Nephron (organoid): ENCODE measurements around the gene ZER1.
"Not testable (repeated sequence)": the region's sequence is repeated elsewhere in the genome, so short reads cannot be mapped to it uniquely, and the experiment has no call there.

ENCODE experiments used
- H3K27ac Mint-ChIP-seq, 3 experiments: 2 replicates each; pipeline ENCODE4 v1.8.0; 2020; ENCODE audit warnings: mixed read lengths in 3 of 3, mild to moderate bottlenecking in 2 of 3, moderate library complexity in 1 of 3
- H3K27me3 Mint-ChIP-seq: 2 replicates; pipeline ENCODE4 v1.8.0; 2021; ENCODE audit warnings: low read depth, mild to moderate bottlenecking, moderate library complexity, mixed read lengths
- H3K36me3 Mint-ChIP-seq: 2 replicates; pipeline ENCODE4 v1.8.0; 2020; ENCODE audit warnings: low read depth, mixed read lengths
- H3K4me1 Mint-ChIP-seq: 2 replicates; pipeline ENCODE4 v1.8.0; 2020; ENCODE audit warnings: mixed read lengths
- H3K4me3 Mint-ChIP-seq, 3 experiments: 2 replicates each; pipeline ENCODE4 v1.8.0; 2020; ENCODE audit warnings: mild to moderate bottlenecking in 3 of 3, mixed read lengths in 3 of 3, moderate library complexity in 2 of 3
- H3K9me3 Mint-ChIP-seq: 2 replicates; pipeline ENCODE4 v1.8.0; 2020; ENCODE audit warnings: mixed read lengths
- TF ChIP-seq, protein P1 (sequence below), 3 experiments: fragments of 200-600 bp; sonication (generic); IDR thresholded peaks; one replicate each; pipeline ENCODE4 v1.5.0; 2021; ENCODE audit warnings: antibody characterized with exemption in 3 of 3; ENCODE audit not compliant: unreplicated experiment in 3 of 3

Gene ZER1

GRCh38 chr9:128704356-128704670 is 67.4 kb downstream of the ZER1 start:
- Mint-ChIP-seq H3K27ac (no peak overlapping the region), H3K27me3 (no peaks in the 10 kb centered on the region), H3K4me3 (peak overlapping the region; percentile 60 to 69 (median 67)), H3K36me3 (no peaks in the 10 kb centered on the region), H3K4me1 (peaks cover 5% of the 10 kb centered on the region), H3K9me3 (no peaks in the 10 kb centered on the region)
- TF ChIP-seq, protein P1, sequence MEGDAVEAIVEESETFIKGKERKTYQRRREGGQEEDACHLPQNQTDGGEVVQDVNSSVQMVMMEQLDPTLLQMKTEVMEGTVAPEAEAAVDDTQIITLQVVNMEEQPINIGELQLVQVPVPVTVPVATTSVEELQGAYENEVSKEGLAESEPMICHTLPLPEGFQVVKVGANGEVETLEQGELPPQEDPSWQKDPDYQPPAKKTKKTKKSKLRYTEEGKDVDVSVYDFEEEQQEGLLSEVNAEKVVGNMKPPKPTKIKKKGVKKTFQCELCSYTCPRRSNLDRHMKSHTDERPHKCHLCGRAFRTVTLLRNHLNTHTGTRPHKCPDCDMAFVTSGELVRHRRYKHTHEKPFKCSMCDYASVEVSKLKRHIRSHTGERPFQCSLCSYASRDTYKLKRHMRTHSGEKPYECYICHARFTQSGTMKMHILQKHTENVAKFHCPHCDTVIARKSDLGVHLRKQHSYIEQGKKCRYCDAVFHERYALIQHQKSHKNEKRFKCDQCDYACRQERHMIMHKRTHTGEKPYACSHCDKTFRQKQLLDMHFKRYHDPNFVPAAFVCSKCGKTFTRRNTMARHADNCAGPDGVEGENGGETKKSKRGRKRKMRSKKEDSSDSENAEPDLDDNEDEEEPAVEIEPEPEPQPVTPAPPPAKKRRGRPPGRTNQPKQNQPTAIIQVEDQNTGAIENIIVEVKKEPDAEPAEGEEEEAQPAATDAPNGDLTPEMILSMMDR (IDR thresholded peaks at IDR 0.05; ENCODE audit: unreplicated experiment in 3 of 3): no peak

GRCh38 chr9:128703616-128704355 is 67.9 kb downstream of the ZER1 start:
- TF ChIP-seq, protein P1 (IDR thresholded peaks at IDR 0.05; ENCODE audit: unreplicated experiment in 3 of 3): no peak
- Mint-ChIP-seq H3K4me3 (peak overlapping the region; percentile 77 to 83 (median 81)), H3K27ac (no peak overlapping the region), H3K4me1 (peaks cover 5% of the 10 kb centered on the region), H3K27me3 (no peaks in the 10 kb centered on the region), H3K36me3 (no peaks in the 10 kb centered on the region), H3K9me3 (no peaks in the 10 kb centered on the region)

GRCh38 chr9:128702949-128703615 is 68.6 kb downstream of the ZER1 start:
- no peaks in the 10 kb centered on the region for H3K36me3 Mint-ChIP-seq

GRCh38 chr9:128702445-128702948 is 69.2 kb downstream of the ZER1 start, which contains the start of gene PKN3:
Gene PKN3 (plus strand): TSS chr9:128702503. CDS start chr9:128702916, 413 bp downstream.
- H3K9me3 Mint-ChIP-seq: no peaks in the 10 kb centered on the region
- no peaks in the 10 kb centered on the region for H3K27me3 Mint-ChIP-seq
- H3K4me1 Mint-ChIP-seq: peaks cover 5% of the 10 kb centered on the region

More at GRCh38 chr9:128702949-128703615, 68.6 kb downstream of the ZER1 start:
- H3K4me1 Mint-ChIP-seq: peaks cover 5% of the 10 kb centered on the region
- H3K9me3 Mint-ChIP-seq: no peaks in the 10 kb centered on the region
- no peaks in the 10 kb centered on the region for H3K27me3 Mint-ChIP-seq
- TF ChIP-seq, protein P1 (IDR thresholded peaks at IDR 0.05; ENCODE audit: unreplicated experiment in 3 of 3): no peak
- peak overlapping the region; percentile 77 to 83 (median 81) for H3K4me3 Mint-ChIP-seq
- no peak overlapping the region for H3K27ac Mint-ChIP-seq

GRCh38 chr9:128701227-128701854 is 70.4 kb downstream of the ZER1 start:
- Mint-ChIP-seq H3K4me1 (peaks cover 5% of the 10 kb centered on the region), H3K27ac (peak overlapping the region in 2 of 3 experiments; percentile 54 to 57)

More at GRCh38 chr9:128702445-128702948, 69.2 kb downstream of the ZER1 start, which contains the start of gene PKN3:
- H3K36me3 Mint-ChIP-seq: peaks cover under 1% of the 10 kb centered on the region
- peak within 1 kb of the TSS; percentile 83 to 91 (median 86) for H3K4me3 Mint-ChIP-seq
- TF ChIP-seq, protein P1 (IDR thresholded peaks at IDR 0.05; ENCODE audit: unreplicated experiment in 3 of 3): peak; percentile 86 to 98 (median 87)
- H3K27ac Mint-ChIP-seq: peak within 1 kb of the TSS in 2 of 3 experiments; percentile 40 to 54

DNA sequence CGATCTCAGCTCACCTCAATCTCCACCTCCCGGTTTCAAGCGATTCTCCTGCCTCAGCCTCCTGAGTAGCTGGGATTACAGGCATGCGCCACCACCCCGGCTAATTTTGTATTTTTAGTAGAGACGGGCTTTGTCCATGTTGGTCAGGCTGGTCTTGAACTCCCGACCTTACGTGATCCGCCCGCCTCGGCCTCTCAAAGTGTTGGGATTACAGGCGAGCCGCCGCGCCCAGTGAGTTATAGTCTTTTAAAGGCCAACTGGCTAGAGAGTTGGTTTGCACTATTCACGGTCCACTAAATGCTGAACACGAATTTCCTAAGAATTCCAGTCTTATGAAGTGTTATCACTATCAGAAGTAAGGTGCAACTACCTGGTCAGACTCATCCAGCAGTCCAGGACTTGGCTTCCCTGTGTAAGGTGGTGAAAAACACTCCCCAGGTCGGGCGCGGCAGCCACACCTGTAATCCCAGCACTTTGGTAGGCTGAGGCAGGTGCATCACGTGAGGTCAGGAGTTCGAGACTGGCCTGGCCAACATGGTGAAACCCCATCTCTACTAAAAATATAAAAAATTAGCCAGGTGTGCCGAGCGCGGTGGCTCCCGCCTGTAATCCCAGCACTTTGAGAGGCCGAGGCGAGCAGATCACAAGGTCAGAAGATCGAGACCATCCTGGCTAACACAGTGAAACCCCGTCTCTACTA is 72.5 kb downstream of the ZER1 start:
- not testable (repeated sequence) for H3K9me3 Mint-ChIP-seq, H3K4me1 Mint-ChIP-seq, H3K27me3 Mint-ChIP-seq, H3K27ac Mint-ChIP-seq, H3K4me3 Mint-ChIP-seq
- peaks cover 25% of the 10 kb centered on the region for H3K36me3 Mint-ChIP-seq

More at GRCh38 chr9:128701227-128701854, 70.4 kb downstream of the ZER1 start:
- no peaks in the 10 kb centered on the region for H3K9me3 Mint-ChIP-seq
- peak overlapping the region; percentile 68 to 83 (median 71) for H3K4me3 Mint-ChIP-seq
- TF ChIP-seq, protein P1 (IDR thresholded peaks at IDR 0.05; ENCODE audit: unreplicated experiment in 3 of 3): no peak
- H3K27me3 Mint-ChIP-seq: no peaks in the 10 kb centered on the region
- peaks cover 11% of the 10 kb centered on the region for H3K36me3 Mint-ChIP-seq
